OCI-LY1 (cell line): ENCODE data around the gene SYPL1.

Experiments used
- H2AFZ ChIP-seq: fragments of 200-600 bp; sonication (generic), shearing (Covaris generic); 2 replicates; pipeline ENCODE4 v1.6.0; 2014; ENCODE audit warnings: antibody characterized with exemption, mild to moderate bottlenecking, low read length
- H3F3A ChIP-seq: fragments of 200-600 bp; sonication (generic), shearing (Covaris generic); 2 replicates; pipeline ENCODE4 v1.6.0; 2014; ENCODE audit warnings: mild to moderate bottlenecking, antibody characterized with exemption, low read length, moderate library complexity; ENCODE audit not compliant: insufficient read depth
- H3K27ac ChIP-seq: fragments of 200-600 bp; sonication (generic); 2 replicates; pipeline ENCODE4 v1.5.1; 2014; ENCODE audit warnings: low read length, mixed run types, mild to moderate bottlenecking, low read depth; ENCODE audit not compliant: poor library complexity, severe bottlenecking
- H3K27me3 ChIP-seq: fragments of 200-600 bp; sonication (generic); 2 replicates; pipeline ENCODE4 v1.6.0; 2014; ENCODE audit warnings: antibody characterized with exemption, mild to moderate bottlenecking, low read length, moderate library complexity; ENCODE audit not compliant: insufficient read depth
- H3K36me3 ChIP-seq: fragments of 200-600 bp; sonication (generic); 2 replicates; pipeline ENCODE4 v1.6.1; 2014; ENCODE audit warnings: mild to moderate bottlenecking, antibody characterized with exemption, low read length, moderate library complexity, mixed read lengths; ENCODE audit not compliant: insufficient read depth
- H3K4me1 ChIP-seq: fragments of 200-600 bp; sonication (generic); 2 replicates; pipeline ENCODE4 v1.5.1; 2014; ENCODE audit warnings: mild to moderate bottlenecking, low read length, moderate library complexity; ENCODE audit not compliant: insufficient read depth, severe bottlenecking
- H3K4me2 ChIP-seq: fragments of 200-600 bp; sonication (generic), shearing (Covaris generic); 2 replicates; pipeline ENCODE4 v1.6.1; 2014; ENCODE audit warnings: low read length
- H3K4me3 ChIP-seq: fragments of 200-600 bp; sonication (generic); 2 replicates; pipeline ENCODE4 v1.5.1; 2014; ENCODE audit warnings: low read length, low read depth, mild to moderate bottlenecking, mixed read lengths; ENCODE audit not compliant: poor library complexity, severe bottlenecking
- H3K79me2 ChIP-seq: fragments of 200-600 bp; shearing (Covaris generic); 2 replicates; pipeline ENCODE4 v1.6.1; 2016; ENCODE audit warnings: mixed run types, low read length, mixed read lengths; ENCODE audit not compliant: insufficient read depth
- H3K9ac ChIP-seq: fragments of 200-600 bp; sonication (generic), shearing (Covaris generic); 2 replicates; pipeline ENCODE4 v1.6.1; 2014; ENCODE audit warnings: mild to moderate bottlenecking, low read length, mixed read lengths
- H3K9me2 ChIP-seq: fragments of 200-600 bp; sonication (generic), shearing (Covaris generic); 2 replicates; pipeline ENCODE4 v1.6.1; 2014; ENCODE audit warnings: low read depth, mild to moderate bottlenecking, low read length, mixed read lengths
- H3K9me3 ChIP-seq: fragments of 200-600 bp; shearing (Covaris generic); 2 replicates; pipeline ENCODE4 v1.6.1; 2014; ENCODE audit warnings: low read length, mixed read lengths
- H4K20me1 ChIP-seq: fragments of 200-600 bp; sonication (generic), shearing (Covaris generic); 2 replicates; pipeline ENCODE4 v1.6.0; 2016; ENCODE audit warnings: mild to moderate bottlenecking, low read length; ENCODE audit not compliant: insufficient read depth
- CTCF ChIP-seq: fragments of 200-600 bp; sonication (generic), shearing (Covaris generic); IDR thresholded peaks from 2 replicates; pipeline ENCODE4 v1.5.1; 2017; ENCODE audit warnings: mild to moderate bottlenecking, antibody characterized with exemption, low read length, moderate library complexity, mixed read lengths
- EZH2 ChIP-seq: fragments of 200-600 bp; sonication (generic), shearing (Covaris generic); IDR thresholded peaks from 2 replicates; pipeline ENCODE4 v1.8.0; 2017; ENCODE audit warnings: borderline replicate concordance, mixed run types, mild to moderate bottlenecking, antibody characterized with exemption, low read length, moderate library complexity, mixed read lengths

Gene SYPL1

DNA sequence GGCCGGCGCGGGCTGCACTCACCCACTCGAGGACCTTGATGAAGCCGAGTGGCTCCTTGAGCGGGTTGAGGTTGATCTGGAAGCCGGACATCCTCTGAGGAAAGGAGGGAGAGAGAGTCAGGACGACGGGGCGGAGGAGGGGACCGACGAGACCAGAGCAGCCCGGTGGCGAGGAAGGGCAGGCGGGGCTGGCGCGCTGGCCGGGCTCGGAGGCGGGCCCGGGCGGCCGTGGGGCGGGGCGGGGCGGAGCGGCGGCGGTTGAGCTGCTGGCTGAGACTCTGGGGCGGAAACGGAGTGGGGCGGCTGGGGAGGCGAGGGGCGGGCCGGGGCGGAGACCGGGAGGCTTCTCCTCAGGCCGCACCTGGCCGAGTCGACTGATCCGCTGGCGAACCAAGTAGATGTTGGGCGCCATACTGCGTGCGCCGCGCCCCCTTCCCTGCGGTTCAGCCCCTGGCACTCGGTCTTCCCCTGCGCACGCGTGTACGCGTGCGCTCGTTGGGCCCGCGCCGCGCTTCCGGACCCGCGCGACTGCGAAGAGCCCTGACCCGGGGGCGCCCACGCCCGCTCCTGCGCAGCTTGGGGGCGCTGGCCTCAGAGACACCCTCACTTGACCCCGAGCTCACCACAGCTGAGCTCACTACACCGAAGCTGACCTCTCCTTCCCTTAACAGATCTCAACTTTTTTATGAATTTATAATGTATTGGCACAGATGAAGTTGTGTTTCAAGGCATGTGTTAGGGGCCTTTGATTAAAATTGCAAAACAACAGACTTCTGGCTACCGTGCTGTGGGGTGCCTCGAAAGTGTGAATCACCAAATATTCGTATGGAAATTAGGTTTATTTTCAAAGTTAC lies at the start of gene SYPL1:
SYPL1 (minus strand) TSS at position 195 of the 854 bp plus-strand sequence; CDS start at position 91, 104 bp downstream.
- Histone ChIP-seq H2AFZ (no peak within 1 kb of the TSS; the same call in 1 of the 2 replicates), H3K36me3 (peaks cover 33% of the 10 kb centered on the region; the same call in 1 of the 2 replicates), H3K27me3 (no peaks in the 10 kb centered on the region), H3K27ac (peak within 1 kb of the TSS; percentile 85), H3K9me3 (no peaks in the 10 kb centered on the region), H4K20me1 (0 out of 2 replicates have a peak, but pooled peaks cover 5% of the 10 kb centered on the region), H3K4me2 (peak within 1 kb of the TSS; percentile 97), H3F3A (no peaks in the 10 kb centered on the region), H3K9me2 (no peaks in the 10 kb centered on the region), H3K4me1 (peaks cover 71% of the 10 kb centered on the region), H3K79me2 (peaks cover 47% of the 10 kb centered on the region), H3K4me3 (peak within 1 kb of the TSS; percentile 77), H3K9ac (peak within 1 kb of the TSS; percentile 87)
- TF ChIP-seq CTCF (no peak), EZH2 (no peak)

DNA sequence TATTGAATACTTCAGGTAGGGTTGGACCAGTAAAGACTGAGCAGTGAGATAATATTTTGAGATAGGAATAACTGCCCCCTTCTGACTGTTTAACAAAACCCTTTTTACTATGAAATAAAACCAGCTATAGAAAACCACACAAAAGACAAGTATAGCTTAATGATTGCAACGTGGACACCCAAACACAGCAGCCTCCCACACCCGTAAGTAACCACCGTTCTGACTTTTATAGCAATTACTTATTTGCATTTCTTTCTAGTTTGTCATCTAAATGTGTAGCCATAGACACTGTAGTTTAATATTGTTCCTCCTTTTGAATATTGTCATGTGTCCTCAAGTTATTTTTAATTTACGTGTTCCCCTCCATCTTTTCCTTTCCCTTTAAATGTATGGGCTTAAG lies 42.9 kb upstream of the SYPL1 start:
- no peaks in the 10 kb centered on the region; the same call in 1 of the 2 replicates for H3K9me3 ChIP-seq
- peak overlapping the region; percentile 6; the same call in 1 of the 2 replicates for H3K4me2 ChIP-seq
- H3K27ac ChIP-seq = no peak overlapping the region

GRCh38 chr7:106153891-106154449 lies 41.9 kb upstream of the SYPL1 start:
- Histone ChIP-seq H3K79me2 (no peaks in the 10 kb centered on the region), H3K27ac (peak overlapping the region; percentile 62), H3F3A (no peaks in the 10 kb centered on the region), H3K4me3 (peak overlapping the region; percentile 2), H3K9ac (peak overlapping the region; percentile 27; the same call in 1 of the 2 replicates), H3K4me2 (peak overlapping the region; percentile 30), H3K4me1 (peaks cover 52% of the 10 kb centered on the region), H3K27me3 (no peaks in the 10 kb centered on the region), H2AFZ (no peak overlapping the region), H4K20me1 (no peaks in the 10 kb centered on the region), H3K9me2 (no peaks in the 10 kb centered on the region), H3K36me3 (no peaks in the 10 kb centered on the region), H3K9me3 (no peaks in the 10 kb centered on the region; the same call in 1 of the 2 replicates)
- TF ChIP-seq CTCF = peak; percentile 100
- no peak for TF ChIP-seq EZH2

More for the DNA sequence above, 42.9 kb upstream of the SYPL1 start:
- peaks cover 52% of the 10 kb centered on the region for H3K4me1 ChIP-seq
- no peaks in the 10 kb centered on the region for H3K36me3 ChIP-seq
- H3K79me2 ChIP-seq = no peaks in the 10 kb centered on the region
- TF ChIP-seq CTCF = no peak
- TF ChIP-seq EZH2 = no peak
- no peaks in the 10 kb centered on the region for H3F3A ChIP-seq
- H2AFZ ChIP-seq = no peak overlapping the region
- H4K20me1 ChIP-seq = no peaks in the 10 kb centered on the region
- H3K4me3 ChIP-seq = no peak overlapping the region
- no peaks in the 10 kb centered on the region for H3K9me2 ChIP-seq
- H3K27me3 ChIP-seq = peaks cover under 1% of the 10 kb centered on the region; the same call in 1 of the 2 replicates
- no peak overlapping the region for H3K9ac ChIP-seq
